Activated gamma-delta T cell (primary cell): ENCODE data around the gene ZBTB22.

Experiments used
- DNase-seq: peaks from one replicate; lab custom pipeline; 2025; lab: John Stamatoyannopoulos, UW

Gene ZBTB22

GRCh38 chr6:33330736-33331135 lies 13.2 kb upstream of the ZBTB22 start:
- no peak for DNase-seq

DNA sequence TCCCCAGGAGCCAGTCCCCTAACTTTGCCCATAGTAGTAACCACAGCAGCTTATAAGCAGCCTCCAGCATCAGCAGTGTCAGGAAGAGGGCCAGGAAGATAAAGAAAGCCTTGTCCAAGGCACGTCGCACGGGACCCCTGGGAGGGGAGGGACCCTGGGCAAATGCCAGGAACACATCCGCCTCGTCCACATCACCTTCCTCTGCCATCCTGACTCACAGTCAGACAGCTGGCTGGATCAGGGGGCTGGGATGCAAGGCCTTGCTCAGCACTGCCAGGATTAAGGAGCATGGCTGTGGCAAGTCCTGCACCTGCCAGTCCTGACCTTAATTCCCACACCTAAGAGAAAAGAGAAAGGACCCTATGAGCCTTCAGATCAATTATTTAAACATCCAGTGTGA lies 11.5 kb upstream of the ZBTB22 start:
- no peak for DNase-seq

- DNase-seq = no peak
These were observed 6.6 kb upstream of the ZBTB22 start for GRCh38 chr6:33324125-33324524.

GRCh38 chr6:33323623-33323948 lies 6.0 kb upstream of the ZBTB22 start:
- no peak for DNase-seq

GRCh38 chr6:33321227-33321626 lies 3.7 kb upstream of the ZBTB22 start:
- no peak for DNase-seq

DNA sequence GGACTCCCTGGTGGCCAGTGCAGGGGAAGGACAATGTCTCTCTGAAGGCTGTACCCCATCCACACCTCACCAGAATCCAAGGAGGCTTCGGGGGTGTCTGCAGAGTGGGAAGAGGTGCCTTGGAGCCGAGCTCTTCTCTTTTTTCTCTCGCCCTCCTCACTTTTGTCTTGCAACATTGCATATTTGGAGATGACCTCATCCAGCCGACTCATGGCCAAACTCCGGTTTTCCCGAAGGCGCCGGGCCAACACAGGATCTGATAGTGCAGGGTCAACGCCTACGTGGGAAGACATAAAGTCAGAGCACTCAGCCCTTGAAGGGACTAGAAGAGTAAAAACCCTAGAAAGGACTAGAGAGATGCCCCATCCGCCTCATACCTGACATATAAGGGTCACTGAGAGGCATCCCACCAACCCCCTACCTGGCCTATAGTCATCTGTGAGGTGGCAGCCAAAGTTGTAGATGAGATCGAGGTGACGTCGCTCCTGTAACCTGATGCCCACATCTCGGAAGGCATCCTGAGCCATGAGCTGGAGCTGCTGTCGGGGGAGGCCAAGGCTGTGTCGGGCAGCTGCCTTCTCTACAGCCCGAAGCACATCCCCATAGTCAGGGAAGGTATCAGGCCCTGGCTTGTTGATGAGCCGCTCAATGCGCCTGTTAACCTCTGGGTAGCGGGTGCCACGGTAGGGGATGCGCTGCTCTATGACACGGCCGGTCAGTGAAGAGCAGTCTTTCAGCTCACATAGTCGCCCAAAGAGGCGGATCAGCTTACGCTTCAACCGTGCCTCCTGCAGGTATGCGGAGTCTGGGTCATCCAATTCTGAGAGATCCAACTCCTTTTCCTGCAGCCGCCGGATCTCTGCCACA lies 3.0 kb upstream of the ZBTB22 start:
- no peak for DNase-seq

DNA sequence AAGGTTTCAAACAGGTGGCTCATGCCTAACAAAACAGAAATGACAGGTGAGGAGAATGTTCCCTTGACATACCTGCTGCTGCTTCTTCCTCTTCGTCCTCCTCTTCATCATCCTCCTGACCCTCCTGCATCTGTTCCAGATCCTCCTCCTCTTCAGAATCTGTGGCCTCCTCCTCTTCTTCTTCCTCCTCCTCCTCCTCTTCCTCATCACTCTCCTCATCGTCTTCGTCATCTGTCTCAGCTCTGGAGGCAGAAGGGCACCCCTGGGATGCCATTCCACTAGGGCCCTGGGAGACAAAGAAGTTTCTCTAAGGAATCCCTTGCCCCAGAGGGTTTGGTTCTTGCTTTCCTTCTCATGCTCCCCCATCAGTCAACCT lies 2.4 kb upstream of the ZBTB22 start:
- no peak for DNase-seq

DNA sequence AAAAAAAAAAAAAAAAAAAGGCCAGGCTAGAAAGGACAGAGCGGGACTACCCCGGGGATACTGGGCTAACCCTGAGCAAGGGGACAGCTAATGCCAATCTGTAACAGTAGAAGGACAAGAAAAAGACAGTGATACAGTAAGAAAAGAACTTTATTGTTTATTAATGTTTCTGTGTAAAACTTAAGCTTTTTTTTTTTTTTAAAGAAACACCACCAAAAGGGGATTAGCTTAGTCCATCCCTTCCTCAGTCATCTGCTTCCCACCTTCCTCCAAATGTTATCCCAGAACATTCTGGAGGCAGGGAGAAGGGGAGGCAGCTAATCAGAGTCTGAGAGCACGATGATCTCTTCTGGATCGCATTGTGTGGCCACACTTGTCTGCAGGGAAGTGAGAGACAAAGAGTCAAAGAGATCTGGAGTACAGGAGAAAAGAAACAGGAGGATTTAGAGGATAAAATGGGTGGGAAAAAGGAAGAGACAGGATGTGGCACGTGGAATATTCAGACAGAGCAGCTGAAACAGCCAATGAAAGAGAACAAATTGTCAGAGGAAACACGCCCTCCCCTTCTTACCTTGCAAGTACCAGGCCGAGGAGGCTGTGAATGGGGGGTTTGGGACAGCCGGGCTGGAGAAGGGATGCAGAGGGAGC lies 1.0 kb upstream of the ZBTB22 start:
- DNase-seq = no peak

- no peak for DNase-seq
These were observed 200 bp downstream of the ZBTB22 start for GRCh38 chr6:33317419-33317668.

GRCh38 chr6:33316603-33317418 lies 733 bp downstream of the ZBTB22 start:
- DNase-seq = no peak

DNA sequence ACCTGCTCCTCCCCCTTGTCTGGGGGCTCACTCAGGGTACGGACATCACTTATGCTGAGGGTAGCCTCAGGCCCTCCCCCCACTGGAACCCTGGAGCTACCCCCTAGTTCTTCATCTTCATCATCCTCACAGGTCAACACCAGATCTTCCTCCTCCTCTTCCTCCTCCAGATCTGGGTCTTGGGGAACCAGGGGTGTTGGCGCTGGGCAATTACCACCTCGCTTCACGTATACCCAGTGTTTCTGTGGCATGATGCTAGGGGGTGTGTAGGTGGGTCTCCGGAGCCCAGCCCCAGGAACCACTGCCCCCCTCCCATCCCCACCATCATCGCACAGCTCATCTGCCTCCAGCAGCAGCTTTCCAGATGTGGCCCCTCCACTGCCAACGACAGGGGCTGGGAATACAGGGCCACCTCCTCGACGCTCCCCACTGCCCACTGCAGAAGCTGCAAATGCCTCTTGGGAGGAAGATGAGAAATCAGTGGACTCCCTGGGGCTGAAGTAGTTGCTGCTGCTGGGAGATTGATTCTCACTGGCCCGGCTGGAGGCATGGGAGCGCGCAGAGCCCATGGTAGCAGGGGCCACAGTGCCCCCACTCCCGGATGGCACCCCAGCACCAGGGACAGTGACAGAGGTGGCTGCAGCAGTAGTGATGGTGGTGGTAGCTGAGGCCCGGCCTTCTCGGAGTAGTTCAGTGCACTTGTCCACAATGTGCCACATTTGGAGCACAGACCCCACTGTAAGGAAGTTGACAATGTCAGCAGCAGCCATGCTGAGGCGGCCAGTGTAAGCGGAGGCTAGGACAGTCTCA lies 1.5 kb downstream of the ZBTB22 start:
- DNase-seq = no peak

DNA sequence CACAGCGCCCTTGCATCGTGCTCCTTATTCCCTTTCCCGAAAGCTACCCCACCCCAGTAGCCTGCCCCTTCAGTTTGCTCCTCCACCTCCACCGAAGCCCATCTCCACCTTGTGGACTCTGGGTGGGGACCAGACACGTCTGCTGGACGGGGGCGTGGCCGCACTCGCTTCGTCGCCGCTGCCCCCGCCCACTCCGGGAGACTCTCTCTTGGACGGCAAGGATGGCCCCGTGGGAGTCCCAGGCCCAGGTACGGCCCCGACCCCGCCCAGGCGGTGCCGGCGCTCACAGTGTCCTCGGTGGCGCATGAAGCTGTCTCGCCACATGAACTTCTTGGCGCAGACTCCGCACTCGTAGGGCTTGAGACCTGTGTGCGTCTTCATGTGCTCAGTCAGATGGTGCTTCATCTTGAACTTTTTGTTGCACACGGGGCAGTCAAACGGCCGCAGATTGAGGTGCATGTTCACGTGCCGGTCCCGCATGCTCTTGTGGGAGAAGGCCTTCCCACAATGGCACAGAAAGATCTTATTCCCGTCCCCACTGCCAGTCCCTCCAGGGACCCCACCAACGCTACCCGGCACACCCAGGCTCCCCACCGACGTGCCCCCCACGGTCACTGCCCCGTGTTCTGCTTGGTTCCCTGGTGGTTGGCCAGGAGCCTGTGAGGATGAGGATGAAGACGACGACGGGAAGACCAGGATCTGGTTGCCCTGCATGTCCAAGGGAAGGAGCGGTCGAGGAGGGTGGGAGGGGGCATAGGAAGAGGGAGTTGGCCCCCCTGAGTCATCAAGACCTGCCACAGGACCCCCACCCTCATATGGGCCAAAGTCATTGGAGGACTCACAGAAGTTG lies 2.4 kb downstream of the ZBTB22 start:
- no peak for DNase-seq

GRCh38 chr6:33314515-33314942 lies 3.0 kb downstream of the ZBTB22 start:
- DNase-seq = no peak

GRCh38 chr6:33313709-33314514 lies 3.6 kb downstream of the ZBTB22 start, which contains the start of gene TAPBP:
Gene TAPBP (minus strand): TSS chr6:33314078. CDS start chr6:33314041, 37 bp downstream.
- peak; percentile 51 for DNase-seq

DNA sequence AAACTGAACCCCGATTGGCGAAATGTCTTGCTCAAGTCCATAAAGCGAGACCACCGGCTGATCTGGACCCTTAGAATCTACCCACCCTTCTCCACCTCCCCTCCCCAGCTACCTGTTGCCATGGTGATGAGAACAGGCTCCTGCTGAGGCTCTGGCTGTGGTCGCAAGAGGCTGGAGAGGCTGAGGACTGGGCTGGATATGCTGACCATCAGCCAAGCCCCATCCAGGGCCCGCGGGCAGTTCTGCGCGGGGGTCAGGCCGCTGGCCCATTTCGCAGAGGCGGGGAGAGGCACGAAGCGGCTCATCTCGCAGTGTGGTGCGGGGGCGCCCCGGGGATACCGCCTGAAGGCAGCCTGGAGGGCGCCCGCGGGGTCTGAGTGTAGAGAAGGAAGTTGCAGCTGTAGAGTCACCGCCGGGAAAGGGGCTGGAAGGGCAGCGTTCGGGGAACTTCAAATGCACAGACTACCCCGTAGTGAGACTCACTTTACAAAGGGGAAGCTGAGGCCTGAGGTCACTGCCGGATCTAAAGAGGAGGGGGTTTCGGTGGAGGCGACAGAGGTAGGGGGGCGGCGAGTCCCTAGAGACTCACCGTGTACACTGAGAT lies 4.3 kb downstream of the ZBTB22 start:
- no peak for DNase-seq

DNA sequence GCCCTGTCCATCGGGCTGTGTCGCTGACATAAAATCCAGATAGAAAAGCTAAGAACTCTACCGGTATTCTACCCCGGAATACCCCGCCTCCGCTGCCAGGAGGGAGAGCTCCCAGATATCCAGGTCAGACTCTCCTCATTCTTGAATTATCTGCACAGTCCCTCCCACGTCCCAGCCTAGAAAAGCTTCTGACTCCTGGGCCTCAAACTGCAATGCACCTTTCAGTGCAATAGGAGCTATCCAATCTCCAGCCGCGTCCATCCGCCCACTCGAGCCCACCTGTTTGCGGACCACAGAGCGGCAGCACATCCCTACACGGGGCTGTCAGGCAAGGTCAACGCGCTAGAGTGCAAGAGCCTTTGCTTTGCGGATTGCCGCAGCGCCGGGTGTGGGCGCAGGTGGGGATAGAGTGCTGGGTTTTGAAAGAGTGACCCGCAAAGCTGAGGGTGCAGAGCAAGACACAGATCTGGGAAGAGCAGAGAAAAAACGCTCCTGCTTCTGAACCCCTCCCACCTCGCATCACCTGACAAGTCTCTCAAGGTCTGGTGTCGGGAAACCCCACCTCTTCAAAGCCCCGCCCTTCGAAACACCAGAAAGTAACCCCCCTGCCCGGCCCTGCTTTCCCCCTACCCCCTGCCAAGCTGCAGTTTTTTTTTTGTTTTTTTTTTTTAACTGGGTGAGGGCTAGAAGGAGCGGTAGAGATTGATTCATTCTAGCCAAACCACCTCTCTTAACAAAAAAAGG lies 5.0 kb downstream of the ZBTB22 start:
- DNase-seq = peak; percentile 23

- no peak for DNase-seq
These were observed 11.2 kb downstream of the ZBTB22 start for GRCh38 chr6:33306356-33306755.

DNA sequence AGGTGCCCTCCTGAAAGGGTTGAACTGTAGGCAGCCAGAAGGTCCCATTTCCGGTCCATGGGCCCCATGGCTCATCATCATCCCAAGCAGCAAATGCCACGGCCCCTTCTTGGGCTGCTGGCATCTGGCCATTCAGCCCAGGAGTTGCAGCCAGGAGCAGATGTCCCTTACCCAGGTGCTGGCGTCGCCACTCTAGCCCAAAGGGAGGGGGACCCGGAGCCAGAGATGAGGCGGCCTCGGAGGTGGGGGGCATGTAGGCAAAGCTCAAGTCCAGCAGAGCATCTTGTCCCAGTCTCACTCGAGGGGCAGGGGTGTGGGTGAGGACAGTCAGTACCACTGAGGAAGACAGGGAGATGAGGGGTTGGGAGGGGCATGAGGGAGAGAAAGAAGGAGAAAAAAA lies 12.5 kb downstream of the ZBTB22 start:
- DNase-seq = no peak

DNA sequence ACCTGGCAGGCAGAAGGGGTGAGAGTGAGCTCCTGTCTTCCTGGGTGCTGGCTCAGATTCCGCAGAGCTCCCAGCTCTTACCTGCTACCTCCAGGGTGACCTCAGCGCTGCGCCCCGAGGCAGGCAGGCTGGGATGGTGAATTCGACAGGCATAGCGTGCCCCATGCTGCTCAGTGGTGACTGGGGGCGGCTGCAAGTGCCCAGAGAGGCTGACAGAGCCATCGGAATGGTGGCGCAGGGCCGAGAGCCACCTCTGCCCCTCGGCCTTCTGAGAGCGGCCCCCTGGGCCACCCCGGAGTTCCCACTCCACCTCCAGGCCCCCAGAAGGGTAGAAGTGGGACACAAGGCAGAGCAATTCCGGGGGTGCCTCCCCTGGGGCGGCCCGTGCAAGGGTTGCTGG lies 13.3 kb downstream of the ZBTB22 start:
- no peak for DNase-seq
